ENCODE results near the gene DNAJC4.
"Not testable (repeated sequence)": the region's sequence is repeated elsewhere in the genome, so short reads cannot be mapped to it uniquely, and the experiment has no call there.

Gene DNAJC4

GRCh38 chr11:64245797-64246620 lies 15.7 kb downstream of the DNAJC4 start:
- peak overlapping the region; percentile 97 for H2BK12ac ChIP-seq (ENCODE audit: low read length)
- peak overlapping the region; percentile 96 for H3K23ac ChIP-seq (ENCODE audit: low read depth, low read length, poor library complexity)
- H3K9ac ChIP-seq (ENCODE audit: low read depth, low read length, poor library complexity), result peak overlapping the region; percentile 95
- peak overlapping the region; percentile 92 for H3K18ac ChIP-seq (ENCODE audit: low read length)
- H2BK5ac ChIP-seq (ENCODE audit: low read length), result peak overlapping the region; percentile 76
- H3K79me1 ChIP-seq (ENCODE audit: low read depth, low read length), result peaks cover 21% of the 10 kb centered on the region
- peak overlapping the region; percentile 97 for H3K4ac ChIP-seq (ENCODE audit: low read length)
- DNase-seq (ENCODE audit: low spot score), result no peak
- H3K4me1 ChIP-seq (ENCODE audit: control insufficient read depth in 2 of 2, insufficient read depth in 1 of 2, low read depth in 1 of 2, low read length in 2 of 2), result peaks cover 23 to 41% of the 10 kb centered on the region in 2 donors
- H3K4me2 ChIP-seq (ENCODE audit: insufficient read depth, low read length, poor library complexity, severe bottlenecking), result peak overlapping the region; percentile 84
- H4K91ac ChIP-seq (ENCODE audit: low read depth, low read length, poor library complexity), result no peak overlapping the region
- H2BK15ac ChIP-seq (ENCODE audit: low read length), result peak overlapping the region; percentile 47
- H3K14ac ChIP-seq (ENCODE audit: low read length), result peak overlapping the region; percentile 79
- H3K27ac ChIP-seq (replicated peaks; ENCODE audit: low read length), result no peak overlapping the region
- peak overlapping the region; percentile 63 for H2AFZ ChIP-seq (ENCODE audit: low read length)
- H3K36me3 ChIP-seq (replicated peaks in 1 of 2; ENCODE audit: control insufficient read depth in 2 of 2, insufficient read depth in 2 of 2, low read length in 2 of 2), result peaks cover 11 to 19% of the 10 kb centered on the region in 2 donors
- peak overlapping the region; percentile 86 for H4K8ac ChIP-seq (ENCODE audit: low read depth, low read length)
- H3K4me3 ChIP-seq (ENCODE audit: low read length in 2 of 2), result peak overlapping the region; percentile 70 to 94
- H2BK120ac ChIP-seq (ENCODE audit: low read depth, low read length), result peak overlapping the region; percentile 52
- H3K27me3 ChIP-seq (ENCODE audit: control insufficient read depth in 3 of 3, insufficient read depth in 3 of 3, low read depth in 1 of 3, low read length in 3 of 3), result no peaks in the 10 kb centered on the region
- peak overlapping the region; percentile 98 for H2AK5ac ChIP-seq (ENCODE audit: low read depth, low read length)
- no CpG with 5 or more reads among the region's 46 CpGs for WGBS, 2 donors (ENCODE audit: extremely low coverage in 2 of 2, insufficient read length in 2 of 2, insufficient replicate concordance in 1 of 2)
- no peaks in the 10 kb centered on the region for H3K9me3 ChIP-seq (replicated peaks in 1 of 2; ENCODE audit: control insufficient read depth in 2 of 2, insufficient read depth in 1 of 2, low read depth in 1 of 2, low read length in 2 of 2)

GRCh38 chr11:64246621-64246870 lies 16.2 kb downstream of the DNAJC4 start:
- Histone ChIP-seq H3K79me1 (ENCODE audit: low read depth, low read length) (peaks cover 21% of the 10 kb centered on the region), H3K4me2 (ENCODE audit: insufficient read depth, low read length, poor library complexity, severe bottlenecking) (peak overlapping the region; percentile 84), H3K4me1 (ENCODE audit: control insufficient read depth in 2 of 2, insufficient read depth in 1 of 2, low read depth in 1 of 2, low read length in 2 of 2) (peaks cover 23 to 43% of the 10 kb centered on the region in 2 donors), H2AFZ (ENCODE audit: low read length) (peak overlapping the region; percentile 63), H3K4me3 (ENCODE audit: low read length in 2 of 2) (peak overlapping the region; percentile 70 to 94), H3K36me3 (replicated peaks in 1 of 2; ENCODE audit: control insufficient read depth in 2 of 2, insufficient read depth in 2 of 2, low read length in 2 of 2) (peaks cover 11 to 19% of the 10 kb centered on the region in 2 donors)
- not testable (repeated sequence) for H3K9ac ChIP-seq (ENCODE audit: low read depth, low read length, poor library complexity); H3K27me3 ChIP-seq (ENCODE audit: control insufficient read depth in 3 of 3, insufficient read depth in 3 of 3, low read depth in 1 of 3, low read length in 3 of 3); H3K9me3 ChIP-seq (replicated peaks in 1 of 2; ENCODE audit: control insufficient read depth in 2 of 2, insufficient read depth in 1 of 2, low read depth in 1 of 2, low read length in 2 of 2); H2BK5ac ChIP-seq (ENCODE audit: low read length); H2BK15ac ChIP-seq (ENCODE audit: low read length); H2BK120ac ChIP-seq (ENCODE audit: low read depth, low read length); H4K91ac ChIP-seq (ENCODE audit: low read depth, low read length, poor library complexity); H3K4ac ChIP-seq (ENCODE audit: low read length); H3K23ac ChIP-seq (ENCODE audit: low read depth, low read length, poor library complexity); H3K14ac ChIP-seq (ENCODE audit: low read length); H3K18ac ChIP-seq (ENCODE audit: low read length); H2AK5ac ChIP-seq (ENCODE audit: low read depth, low read length); DNase-seq (ENCODE audit: low spot score); H3K27ac ChIP-seq (replicated peaks; ENCODE audit: low read length); H2BK12ac ChIP-seq (ENCODE audit: low read length); H4K8ac ChIP-seq (ENCODE audit: low read depth, low read length)
- no CpG with 5 or more reads among the region's 43 CpGs for WGBS, 2 donors (ENCODE audit: extremely low coverage in 2 of 2, insufficient read length in 2 of 2, insufficient replicate concordance in 1 of 2)

GRCh38 chr11:64246871-64247728 lies 16.8 kb downstream of the DNAJC4 start, which contains the start of gene PPP1R14B:
PPP1R14B (minus strand) TSS chr11:64246943; CDS start chr11:64246673, 270 bp downstream.
- peak within 1 kb of the TSS; percentile 76 for H2BK5ac ChIP-seq (ENCODE audit: low read length)
- H3K4me3 ChIP-seq (ENCODE audit: low read length in 2 of 2), result peak within 1 kb of the TSS; percentile 70 to 94
- peak within 1 kb of the TSS; percentile 97 for H2BK12ac ChIP-seq (ENCODE audit: low read length)
- H2BK120ac ChIP-seq (ENCODE audit: low read depth, low read length), result peak within 1 kb of the TSS; percentile 52
- H3K36me3 ChIP-seq (replicated peaks in 1 of 2; ENCODE audit: control insufficient read depth in 2 of 2, insufficient read depth in 2 of 2, low read length in 2 of 2), result peaks cover 11 to 19% of the 10 kb centered on the region in 2 donors
- no peaks in the 10 kb centered on the region for H3K27me3 ChIP-seq (ENCODE audit: control insufficient read depth in 3 of 3, insufficient read depth in 3 of 3, low read depth in 1 of 3, low read length in 3 of 3)
- WGBS, 2 donors (ENCODE audit: extremely low coverage in 2 of 2, insufficient read length in 2 of 2, insufficient replicate concordance in 1 of 2), result no CpG with 5 or more reads among the region's 74 CpGs
- peaks cover 16% of the 10 kb centered on the region for H3K79me1 ChIP-seq (ENCODE audit: low read depth, low read length)
- peak within 1 kb of the TSS; percentile 47 for H2BK15ac ChIP-seq (ENCODE audit: low read length)
- peak within 1 kb of the TSS; percentile 83 for H2AFZ ChIP-seq (ENCODE audit: low read length)
- H3K14ac ChIP-seq (ENCODE audit: low read length), result peak within 1 kb of the TSS; percentile 96
- peak within 1 kb of the TSS; percentile 95 for H3K9ac ChIP-seq (ENCODE audit: low read depth, low read length, poor library complexity)
- H3K4me1 ChIP-seq (ENCODE audit: control insufficient read depth in 2 of 2, insufficient read depth in 1 of 2, low read depth in 1 of 2, low read length in 2 of 2), result peaks cover 25 to 43% of the 10 kb centered on the region in 2 donors
- peak within 1 kb of the TSS; percentile 92 for H3K18ac ChIP-seq (ENCODE audit: low read length)
- H3K4me2 ChIP-seq (ENCODE audit: insufficient read depth, low read length, poor library complexity, severe bottlenecking), result peak within 1 kb of the TSS; percentile 98
- no peak within 1 kb of the TSS for H4K91ac ChIP-seq (ENCODE audit: low read depth, low read length, poor library complexity)
- no peaks in the 10 kb centered on the region for H3K9me3 ChIP-seq (replicated peaks in 1 of 2; ENCODE audit: control insufficient read depth in 2 of 2, insufficient read depth in 1 of 2, low read depth in 1 of 2, low read length in 2 of 2)
- H2AK5ac ChIP-seq (ENCODE audit: low read depth, low read length), result peak within 1 kb of the TSS; percentile 98
- DNase-seq (ENCODE audit: low spot score), result peak; percentile 87
- peak within 1 kb of the TSS; percentile 86 for H4K8ac ChIP-seq (ENCODE audit: low read depth, low read length)
- peak within 1 kb of the TSS; percentile 97 for H3K4ac ChIP-seq (ENCODE audit: low read length)
- H3K27ac ChIP-seq (replicated peaks; ENCODE audit: low read length), result peak within 1 kb of the TSS; percentile 61
- peak within 1 kb of the TSS; percentile 96 for H3K23ac ChIP-seq (ENCODE audit: low read depth, low read length, poor library complexity)
